ENCODE measurements around the gene ADAMTS17.

ADAMTS17 gene

DNA sequence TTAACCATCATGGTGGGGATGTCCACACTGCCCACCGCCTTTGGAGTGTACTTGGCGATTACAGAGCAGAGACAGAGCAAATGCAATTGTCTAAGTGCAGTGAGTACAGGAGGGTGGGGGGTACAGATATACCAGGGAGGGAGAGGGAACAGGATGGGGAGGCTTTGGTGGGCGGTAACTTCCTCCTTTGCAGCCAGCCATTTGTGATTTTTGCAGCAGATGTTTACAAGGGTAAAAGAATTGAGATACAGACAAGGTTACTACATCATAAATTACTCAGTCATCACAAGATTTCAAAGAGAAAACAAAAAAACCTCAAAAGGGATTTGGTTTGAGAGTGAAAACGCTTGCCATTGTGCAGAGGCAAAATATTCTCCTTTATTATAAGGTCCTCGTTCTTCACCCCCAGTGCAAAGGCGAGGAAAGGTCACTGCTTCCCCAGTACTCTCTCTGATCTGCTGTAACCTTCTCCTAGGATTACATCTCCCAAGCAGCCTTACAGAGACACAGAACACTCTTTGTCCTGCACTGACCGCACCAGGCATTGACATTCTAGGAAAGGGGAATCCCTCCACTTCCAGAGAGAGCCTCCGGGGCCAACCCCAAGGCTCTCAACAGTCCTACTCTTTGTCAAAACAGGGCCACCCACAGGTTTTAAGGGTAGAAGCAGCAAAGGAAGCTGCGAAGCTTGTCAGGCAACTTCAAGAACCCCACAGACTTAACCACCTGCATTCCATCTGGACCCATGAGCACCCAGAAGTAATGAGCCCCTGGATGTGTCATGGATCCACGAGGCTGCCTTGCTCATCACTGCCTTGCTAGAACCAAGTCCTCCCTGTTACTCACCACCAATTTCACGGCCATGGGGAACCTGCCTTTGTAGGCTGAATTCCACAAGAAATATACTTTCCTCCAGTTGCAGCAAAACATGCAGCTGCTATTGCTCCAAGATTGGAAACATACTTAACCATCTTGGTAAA lies 117.3 kb downstream of the ADAMTS17 start:
- TF ChIP-seq, protein P1, sequence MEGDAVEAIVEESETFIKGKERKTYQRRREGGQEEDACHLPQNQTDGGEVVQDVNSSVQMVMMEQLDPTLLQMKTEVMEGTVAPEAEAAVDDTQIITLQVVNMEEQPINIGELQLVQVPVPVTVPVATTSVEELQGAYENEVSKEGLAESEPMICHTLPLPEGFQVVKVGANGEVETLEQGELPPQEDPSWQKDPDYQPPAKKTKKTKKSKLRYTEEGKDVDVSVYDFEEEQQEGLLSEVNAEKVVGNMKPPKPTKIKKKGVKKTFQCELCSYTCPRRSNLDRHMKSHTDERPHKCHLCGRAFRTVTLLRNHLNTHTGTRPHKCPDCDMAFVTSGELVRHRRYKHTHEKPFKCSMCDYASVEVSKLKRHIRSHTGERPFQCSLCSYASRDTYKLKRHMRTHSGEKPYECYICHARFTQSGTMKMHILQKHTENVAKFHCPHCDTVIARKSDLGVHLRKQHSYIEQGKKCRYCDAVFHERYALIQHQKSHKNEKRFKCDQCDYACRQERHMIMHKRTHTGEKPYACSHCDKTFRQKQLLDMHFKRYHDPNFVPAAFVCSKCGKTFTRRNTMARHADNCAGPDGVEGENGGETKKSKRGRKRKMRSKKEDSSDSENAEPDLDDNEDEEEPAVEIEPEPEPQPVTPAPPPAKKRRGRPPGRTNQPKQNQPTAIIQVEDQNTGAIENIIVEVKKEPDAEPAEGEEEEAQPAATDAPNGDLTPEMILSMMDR (IDR thresholded peaks at IDR 0.05) = no peak
- no peak overlapping the region for H3K27ac ChIP-seq
- H3K4me3 ChIP-seq = no peak overlapping the region
- no peak for DNase-seq (ENCODE audit: low spot score)

DNA sequence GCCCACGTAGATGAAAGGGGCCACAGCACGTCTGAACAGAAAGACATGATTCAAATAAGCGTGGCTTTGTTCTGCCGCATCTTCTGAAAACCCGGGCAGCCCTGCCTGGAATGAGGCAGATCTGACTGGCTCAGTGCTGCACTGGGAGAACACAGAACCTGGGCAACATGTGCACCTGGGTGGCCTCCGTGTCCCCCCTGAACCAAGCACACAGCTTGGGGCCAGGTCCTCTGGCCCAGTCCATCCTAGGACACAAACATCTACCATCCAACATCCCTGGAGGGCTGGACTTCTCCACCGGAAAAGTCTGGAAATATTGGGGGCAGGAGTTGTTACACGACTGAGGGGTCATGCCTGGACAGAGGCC lies 119.4 kb downstream of the ADAMTS17 start:
- H3K27ac ChIP-seq = no peak overlapping the region
- DNase-seq (ENCODE audit: low spot score) = no peak
- no peak overlapping the region for H3K4me3 ChIP-seq
- TF ChIP-seq, protein P1 (IDR thresholded peaks at IDR 0.05) = no peak

DNA sequence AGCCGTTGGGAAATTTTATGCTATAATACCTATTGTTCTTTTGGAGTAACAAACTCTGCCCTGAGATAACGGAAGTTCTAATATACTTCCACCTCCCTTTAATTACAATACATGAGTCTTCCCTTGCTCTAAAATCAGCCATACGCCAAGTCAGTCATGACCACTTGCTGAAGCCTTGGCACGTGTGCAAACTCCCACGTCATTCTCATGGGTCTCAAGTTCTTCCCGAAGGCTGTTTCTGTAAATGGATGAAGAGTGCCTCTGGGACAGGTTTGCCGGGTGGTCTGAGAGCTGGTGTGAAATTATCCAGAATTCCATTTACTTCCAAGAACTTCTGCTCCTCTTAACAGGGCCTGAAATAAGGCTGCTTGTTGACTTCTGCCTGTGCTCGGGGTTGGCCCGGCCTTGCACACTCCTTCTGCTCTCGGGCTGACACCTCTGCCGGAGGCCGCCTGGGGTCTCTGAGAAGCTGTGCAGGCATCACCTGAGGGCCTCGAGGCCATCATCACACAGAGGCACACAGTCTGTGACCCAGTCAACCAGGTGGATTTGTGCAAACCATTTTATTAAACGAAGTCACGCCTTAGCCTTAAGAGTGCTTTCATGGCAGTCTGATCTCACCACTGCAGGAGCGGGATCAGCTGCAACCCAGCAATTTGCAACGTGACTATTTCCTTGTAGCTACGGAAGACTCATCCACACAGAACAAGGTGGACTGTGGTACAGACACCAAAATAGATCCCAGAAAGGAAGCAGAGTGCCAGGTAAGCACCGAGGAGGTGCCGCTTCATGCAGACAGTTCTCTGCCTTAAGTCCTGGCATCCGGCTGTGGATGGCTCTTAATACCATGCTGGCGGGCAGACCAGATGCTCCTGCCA lies 120.1 kb downstream of the ADAMTS17 start:
- no peak overlapping the region for H3K27ac ChIP-seq
- H3K4me3 ChIP-seq = no peak overlapping the region
- no peak for DNase-seq (ENCODE audit: low spot score)
- TF ChIP-seq, protein P1 (IDR thresholded peaks at IDR 0.05) = no peak

- TF ChIP-seq, protein P1 (IDR thresholded peaks at IDR 0.05) = no peak
- no peak for DNase-seq (ENCODE audit: low spot score)
- H3K27ac ChIP-seq = no peak overlapping the region
These were observed 121.6 kb downstream of the ADAMTS17 start for GRCh38 chr15:100220058-100220768.

DNA sequence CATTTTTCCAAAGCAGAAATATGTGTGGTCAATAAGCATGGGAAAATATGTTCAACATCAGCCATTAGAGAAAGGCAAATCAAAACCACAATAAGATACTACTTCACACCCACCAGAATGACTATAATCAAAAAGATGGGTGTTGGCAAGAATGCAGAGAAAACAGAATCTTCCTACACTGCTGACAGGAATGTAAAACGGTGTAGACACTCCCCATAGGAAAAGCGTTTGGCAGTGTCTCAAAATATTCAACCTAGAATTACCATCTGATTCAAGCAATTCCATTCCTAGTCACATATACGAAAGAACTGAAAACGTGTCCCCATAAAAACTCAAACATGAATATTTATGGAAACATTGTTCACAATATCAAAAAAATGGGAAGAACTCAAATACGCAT lies 123.3 kb downstream of the ADAMTS17 start:
- no peak for DNase-seq (ENCODE audit: low spot score)
- no peak overlapping the region for H3K4me3 ChIP-seq
- H3K27ac ChIP-seq = no peak overlapping the region
- TF ChIP-seq, protein P1 (IDR thresholded peaks at IDR 0.05) = no peak

More at GRCh38 chr15:100220058-100220768, 121.6 kb downstream of the ADAMTS17 start:
- H3K4me3 ChIP-seq = no peak overlapping the region

DNA sequence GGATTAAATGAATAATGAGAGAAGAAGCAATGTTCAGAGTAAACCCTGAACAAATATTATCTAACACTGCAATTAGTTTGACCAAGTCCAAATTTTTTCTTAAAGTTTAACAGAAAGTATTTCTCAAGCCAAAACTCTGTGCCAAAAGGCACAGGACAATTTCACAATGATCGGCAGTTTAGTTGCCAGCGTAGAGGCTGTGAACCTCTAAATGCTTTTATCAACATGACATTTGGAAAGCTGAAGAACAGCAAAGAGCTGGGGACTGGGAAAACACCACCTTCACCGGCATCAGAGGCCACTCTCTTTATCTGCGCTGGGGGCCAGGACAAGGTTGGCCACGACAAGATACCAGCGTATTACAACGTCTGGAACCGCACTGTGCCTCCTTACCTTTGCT lies 125.6 kb downstream of the ADAMTS17 start:
- no peak for DNase-seq (ENCODE audit: low spot score)
- TF ChIP-seq, protein P1 (IDR thresholded peaks at IDR 0.05) = no peak
- Histone ChIP-seq H3K27ac (peak overlapping the region; percentile 69 to 75), H3K4me3 (peak overlapping the region; percentile 15)
